WTC11 (cell line): ENCODE data around the gene LMBR1. TPM values are rescaled to one million over a fixed set of nuclear protein-coding genes. Genes with fewer than 3 reads are reported as not detected.

Source experiments
- ATAC-seq: fragments of 200-7000 bp; cut with Tn5 transposase; 2 replicates; pipeline ENCODE4 v1.10.0; 2021; ENCODE audit warnings: mild to moderate bottlenecking, moderate library complexity
- CTCF ChIA-PET: fragments of 300-600 bp; sonication (Branson Sonifier 250); formaldehyde crosslinking; loops from one replicate; lab custom pipeline; 2021; ENCODE audit warnings: antibody characterized with exemption; lab: Charles Lee
- POLR2A ChIA-PET: fragments of 350-600 bp; sonication (Branson Sonifier 250); formaldehyde crosslinking; loops from one replicate; lab custom pipeline; 2021; ENCODE audit warnings: antibody characterized with exemption; lab: Charles Lee
- DNase-seq: peaks from one replicate; pipeline ENCODE4 v3.0.0; 2021; ENCODE audit warnings: low spot score
- H3K27ac Mint-ChIP-seq: 2 replicates; pipeline ENCODE4 v1.8.0; 2021; ENCODE audit warnings: mixed read lengths
- H3K27me3 Mint-ChIP-seq: 2 replicates; pipeline ENCODE4 v1.8.0; 2021; ENCODE audit warnings: low read depth, mild to moderate bottlenecking, moderate library complexity, mixed read lengths
- H3K36me3 Mint-ChIP-seq: 2 replicates; pipeline ENCODE4 v1.8.0; 2021; ENCODE audit warnings: mixed read lengths
- H3K4me1 Mint-ChIP-seq: 2 replicates; pipeline ENCODE4 v1.8.0; 2022; ENCODE audit warnings: mixed read lengths
- H3K4me3 Mint-ChIP-seq: 2 replicates; pipeline ENCODE4 v1.8.0; 2021; ENCODE audit warnings: mild to moderate bottlenecking, moderate library complexity, mixed read lengths
- H3K9me3 Mint-ChIP-seq: 2 replicates; pipeline ENCODE4 v1.8.0; 2021; ENCODE audit warnings: mixed read lengths
- ATF1 ChIP-seq: sonication (generic); formaldehyde crosslinking; IDR thresholded peaks from 2 replicates; pipeline ENCODE4 v1.8.1; 2023; ENCODE audit warnings: mild to moderate bottlenecking, moderate library complexity, missing genetic modification reagents
- CREM ChIP-seq: sonication (generic); formaldehyde crosslinking; IDR thresholded peaks from 2 replicates; pipeline ENCODE4 v1.8.1; 2022; ENCODE audit warnings: mild to moderate bottlenecking, missing genetic modification reagents, moderate library complexity
- HMGA2 ChIP-seq: fragments of 250-450 bp; sonication (Bioruptor Pico); IDR thresholded peaks from 2 replicates; pipeline ENCODE4 v1.4.0; 2021; ENCODE audit warnings: mild to moderate bottlenecking, moderate library complexity
- RORB ChIP-seq: fragments of 250-450 bp; sonication (Bioruptor Pico); IDR thresholded peaks from 2 replicates; pipeline ENCODE4 v1.9.0; 2021; ENCODE audit warnings: mild to moderate bottlenecking
- TEAD4 ChIP-seq: sonication (generic); formaldehyde crosslinking; IDR thresholded peaks from 2 replicates; pipeline ENCODE4 v1.8.0; 2022; ENCODE audit warnings: mild to moderate bottlenecking, missing genetic modification reagents
- TP53 ChIP-seq: sonication (generic); formaldehyde crosslinking; IDR thresholded peaks from 2 replicates; pipeline ENCODE4 v1.8.1; 2023; ENCODE audit warnings: mild to moderate bottlenecking, missing genetic modification reagents
- total RNA-seq: library from RNA; stranded (reverse); gene quantifications from 3 replicates; pipeline ENCODE4 v1.2.3, GENCODE V29; 2021
- TF ChIP-seq, protein P1 (sequence below): sonication (generic); formaldehyde crosslinking; IDR thresholded peaks from 2 replicates; pipeline ENCODE4 v1.8.1; 2022; ENCODE audit warnings: low read depth, mild to moderate bottlenecking, moderate library complexity, missing genetic modification reagents, borderline replicate concordance
- TF ChIP-seq, protein P2 (sequence below): sonication (generic); formaldehyde crosslinking; conservative IDR thresholded peaks from 2 replicates; pipeline ENCODE4 v1.8.1; 2023; ENCODE audit warnings: mild to moderate bottlenecking, low read depth, missing genetic modification reagents, moderate library complexity
- TF ChIP-seq, protein P3 (sequence below): sonication (generic); formaldehyde crosslinking; IDR thresholded peaks from 2 replicates; pipeline ENCODE4 v1.8.1; 2023; ENCODE audit warnings: mild to moderate bottlenecking, moderate library complexity, missing genetic modification reagents
- TF ChIP-seq, protein P4 (sequence below): fragments of 250-450 bp; sonication (Bioruptor Pico); IDR thresholded peaks from 2 replicates; pipeline ENCODE4 v1.9.0; 2021; ENCODE audit warnings: mild to moderate bottlenecking, borderline replicate concordance
- TF ChIP-seq, protein P5 (sequence below): fragments of 200-600 bp; IDR thresholded peaks from 2 replicates; pipeline ENCODE4 v1.8.0; 2022; ENCODE audit warnings: antibody characterized with exemption
- TF ChIP-seq, protein P6 (sequence below): sonication (generic); formaldehyde crosslinking; IDR thresholded peaks from 2 replicates; pipeline ENCODE4 v1.8.1; 2023; ENCODE audit warnings: mild to moderate bottlenecking, missing genetic modification reagents
- TF ChIP-seq, protein P7 (sequence below): fragments of 250-450 bp; sonication (Bioruptor Pico); IDR thresholded peaks from 2 replicates; pipeline ENCODE4 v1.9.0; 2021; ENCODE audit warnings: mild to moderate bottlenecking

Gene LMBR1
- total RNA-seq, 1 experiment from 2014 or later, result 55.6 TPM

DNA sequence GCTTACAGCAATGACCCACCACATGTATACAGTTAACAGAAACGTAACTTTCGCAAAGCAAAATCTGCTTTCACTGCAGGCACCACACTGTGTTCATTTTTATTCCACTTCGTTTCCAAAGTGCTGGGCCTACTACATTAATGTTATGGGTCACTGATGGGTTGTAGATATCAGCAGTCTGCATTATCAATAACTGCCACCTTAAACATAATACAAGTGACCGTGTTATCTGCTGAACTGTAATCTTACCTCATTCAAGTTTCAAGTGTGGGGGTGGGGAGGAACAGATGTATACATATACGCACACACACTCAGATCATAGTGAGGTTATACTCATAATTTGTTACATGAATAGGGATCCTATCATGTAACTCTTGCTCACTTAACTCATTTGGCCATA is 231.3 kb downstream of the LMBR1 start:
- POLR2A ChIA-PET, result interaction anchor here (0.6 kb wide), 1 partner anchor 91 kb away, joined by 4 read pairs; no protein-coding TSS in a partner anchor
- CTCF ChIA-PET, result interaction anchor here (0.7 kb wide), 1 partner anchor 92 kb away, joined by 3 read pairs; no protein-coding TSS in a partner anchor
- peaks cover 23% of the 10 kb centered on the region for H3K4me1 Mint-ChIP-seq

DNA sequence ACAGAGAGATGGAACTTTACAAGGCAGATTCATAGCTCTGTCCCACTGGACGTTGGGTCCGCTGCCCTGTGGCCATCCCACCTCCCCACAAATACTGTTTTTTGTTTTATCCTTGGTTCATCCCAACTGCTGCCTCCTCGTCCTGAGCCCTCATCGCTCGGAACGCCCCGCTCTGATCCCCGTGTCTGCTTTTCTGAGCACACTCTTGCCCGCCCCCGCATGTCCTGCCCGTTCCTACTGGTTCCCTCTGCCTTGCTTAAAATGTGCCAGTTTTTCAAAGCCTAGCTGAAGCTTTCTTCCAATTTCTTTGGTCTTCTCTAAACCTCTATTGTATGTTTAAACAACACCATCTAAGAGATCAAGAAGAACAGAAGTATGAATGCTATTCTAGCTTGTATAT is 233.0 kb downstream of the LMBR1 start:
- Mint-ChIP-seq H3K27me3 (no peaks in the 10 kb centered on the region), H3K36me3 (no peaks in the 10 kb centered on the region), H3K9me3 (no peaks in the 10 kb centered on the region), H3K4me3 (no peak overlapping the region), H3K4me1 (peaks cover 6% of the 10 kb centered on the region), H3K27ac (peak overlapping the region; percentile 25; the same call in 1 of the 2 replicates)
- POLR2A ChIA-PET, result no interaction called here
- CTCF ChIA-PET, result interaction anchor here (2.1 kb wide), 1 partner anchor 10 kb away, joined by 8 read pairs; no protein-coding TSS in a partner anchor
- ATAC-seq (peak; percentile 58), DNase-seq (no peak)
- TF ChIP-seq RORB (CRISPR knock-in tag) (no peak), TP53 (CRISPR knock-in tag) (no peak), TEAD4 (CRISPR knock-in tag) (no peak), ATF1 (CRISPR knock-in tag) (no peak), HMGA2 (CRISPR knock-in tag) (no peak), CREM (CRISPR knock-in tag) (no peak)
- TF ChIP-seq, protein P1, sequence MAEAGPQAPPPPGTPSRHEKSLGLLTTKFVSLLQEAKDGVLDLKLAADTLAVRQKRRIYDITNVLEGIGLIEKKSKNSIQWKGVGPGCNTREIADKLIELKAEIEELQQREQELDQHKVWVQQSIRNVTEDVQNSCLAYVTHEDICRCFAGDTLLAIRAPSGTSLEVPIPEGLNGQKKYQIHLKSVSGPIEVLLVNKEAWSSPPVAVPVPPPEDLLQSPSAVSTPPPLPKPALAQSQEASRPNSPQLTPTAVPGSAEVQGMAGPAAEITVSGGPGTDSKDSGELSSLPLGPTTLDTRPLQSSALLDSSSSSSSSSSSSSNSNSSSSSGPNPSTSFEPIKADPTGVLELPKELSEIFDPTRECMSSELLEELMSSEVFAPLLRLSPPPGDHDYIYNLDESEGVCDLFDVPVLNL (CRISPR knock-in tag), result no peak
- TF ChIP-seq, protein P2, sequence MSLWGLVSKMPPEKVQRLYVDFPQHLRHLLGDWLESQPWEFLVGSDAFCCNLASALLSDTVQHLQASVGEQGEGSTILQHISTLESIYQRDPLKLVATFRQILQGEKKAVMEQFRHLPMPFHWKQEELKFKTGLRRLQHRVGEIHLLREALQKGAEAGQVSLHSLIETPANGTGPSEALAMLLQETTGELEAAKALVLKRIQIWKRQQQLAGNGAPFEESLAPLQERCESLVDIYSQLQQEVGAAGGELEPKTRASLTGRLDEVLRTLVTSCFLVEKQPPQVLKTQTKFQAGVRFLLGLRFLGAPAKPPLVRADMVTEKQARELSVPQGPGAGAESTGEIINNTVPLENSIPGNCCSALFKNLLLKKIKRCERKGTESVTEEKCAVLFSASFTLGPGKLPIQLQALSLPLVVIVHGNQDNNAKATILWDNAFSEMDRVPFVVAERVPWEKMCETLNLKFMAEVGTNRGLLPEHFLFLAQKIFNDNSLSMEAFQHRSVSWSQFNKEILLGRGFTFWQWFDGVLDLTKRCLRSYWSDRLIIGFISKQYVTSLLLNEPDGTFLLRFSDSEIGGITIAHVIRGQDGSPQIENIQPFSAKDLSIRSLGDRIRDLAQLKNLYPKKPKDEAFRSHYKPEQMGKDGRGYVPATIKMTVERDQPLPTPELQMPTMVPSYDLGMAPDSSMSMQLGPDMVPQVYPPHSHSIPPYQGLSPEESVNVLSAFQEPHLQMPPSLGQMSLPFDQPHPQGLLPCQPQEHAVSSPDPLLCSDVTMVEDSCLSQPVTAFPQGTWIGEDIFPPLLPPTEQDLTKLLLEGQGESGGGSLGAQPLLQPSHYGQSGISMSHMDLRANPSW, result no peak
- TF ChIP-seq, protein P3, sequence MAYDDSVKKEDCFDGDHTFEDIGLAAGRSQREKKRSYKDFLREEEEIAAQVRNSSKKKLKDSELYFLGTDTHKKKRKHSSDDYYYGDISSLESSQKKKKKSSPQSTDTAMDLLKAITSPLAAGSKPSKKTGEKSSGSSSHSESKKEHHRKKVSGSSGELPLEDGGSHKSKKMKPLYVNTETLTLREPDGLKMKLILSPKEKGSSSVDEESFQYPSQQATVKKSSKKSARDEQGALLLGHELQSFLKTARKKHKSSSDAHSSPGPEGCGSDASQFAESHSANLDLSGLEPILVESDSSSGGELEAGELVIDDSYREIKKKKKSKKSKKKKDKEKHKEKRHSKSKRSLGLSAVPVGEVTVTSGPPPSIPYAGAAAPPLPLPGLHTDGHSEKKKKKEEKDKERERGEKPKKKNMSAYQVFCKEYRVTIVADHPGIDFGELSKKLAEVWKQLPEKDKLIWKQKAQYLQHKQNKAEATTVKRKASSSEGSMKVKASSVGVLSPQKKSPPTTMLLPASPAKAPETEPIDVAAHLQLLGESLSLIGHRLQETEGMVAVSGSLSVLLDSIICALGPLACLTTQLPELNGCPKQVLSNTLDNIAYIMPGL, result no peak
- TF ChIP-seq, protein P4, sequence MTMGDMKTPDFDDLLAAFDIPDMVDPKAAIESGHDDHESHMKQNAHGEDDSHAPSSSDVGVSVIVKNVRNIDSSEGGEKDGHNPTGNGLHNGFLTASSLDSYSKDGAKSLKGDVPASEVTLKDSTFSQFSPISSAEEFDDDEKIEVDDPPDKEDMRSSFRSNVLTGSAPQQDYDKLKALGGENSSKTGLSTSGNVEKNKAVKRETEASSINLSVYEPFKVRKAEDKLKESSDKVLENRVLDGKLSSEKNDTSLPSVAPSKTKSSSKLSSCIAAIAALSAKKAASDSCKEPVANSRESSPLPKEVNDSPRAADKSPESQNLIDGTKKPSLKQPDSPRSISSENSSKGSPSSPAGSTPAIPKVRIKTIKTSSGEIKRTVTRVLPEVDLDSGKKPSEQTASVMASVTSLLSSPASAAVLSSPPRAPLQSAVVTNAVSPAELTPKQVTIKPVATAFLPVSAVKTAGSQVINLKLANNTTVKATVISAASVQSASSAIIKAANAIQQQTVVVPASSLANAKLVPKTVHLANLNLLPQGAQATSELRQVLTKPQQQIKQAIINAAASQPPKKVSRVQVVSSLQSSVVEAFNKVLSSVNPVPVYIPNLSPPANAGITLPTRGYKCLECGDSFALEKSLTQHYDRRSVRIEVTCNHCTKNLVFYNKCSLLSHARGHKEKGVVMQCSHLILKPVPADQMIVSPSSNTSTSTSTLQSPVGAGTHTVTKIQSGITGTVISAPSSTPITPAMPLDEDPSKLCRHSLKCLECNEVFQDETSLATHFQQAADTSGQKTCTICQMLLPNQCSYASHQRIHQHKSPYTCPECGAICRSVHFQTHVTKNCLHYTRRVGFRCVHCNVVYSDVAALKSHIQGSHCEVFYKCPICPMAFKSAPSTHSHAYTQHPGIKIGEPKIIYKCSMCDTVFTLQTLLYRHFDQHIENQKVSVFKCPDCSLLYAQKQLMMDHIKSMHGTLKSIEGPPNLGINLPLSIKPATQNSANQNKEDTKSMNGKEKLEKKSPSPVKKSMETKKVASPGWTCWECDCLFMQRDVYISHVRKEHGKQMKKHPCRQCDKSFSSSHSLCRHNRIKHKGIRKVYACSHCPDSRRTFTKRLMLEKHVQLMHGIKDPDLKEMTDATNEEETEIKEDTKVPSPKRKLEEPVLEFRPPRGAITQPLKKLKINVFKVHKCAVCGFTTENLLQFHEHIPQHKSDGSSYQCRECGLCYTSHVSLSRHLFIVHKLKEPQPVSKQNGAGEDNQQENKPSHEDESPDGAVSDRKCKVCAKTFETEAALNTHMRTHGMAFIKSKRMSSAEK (CRISPR knock-in tag), result no peak
- TF ChIP-seq, protein P5, sequence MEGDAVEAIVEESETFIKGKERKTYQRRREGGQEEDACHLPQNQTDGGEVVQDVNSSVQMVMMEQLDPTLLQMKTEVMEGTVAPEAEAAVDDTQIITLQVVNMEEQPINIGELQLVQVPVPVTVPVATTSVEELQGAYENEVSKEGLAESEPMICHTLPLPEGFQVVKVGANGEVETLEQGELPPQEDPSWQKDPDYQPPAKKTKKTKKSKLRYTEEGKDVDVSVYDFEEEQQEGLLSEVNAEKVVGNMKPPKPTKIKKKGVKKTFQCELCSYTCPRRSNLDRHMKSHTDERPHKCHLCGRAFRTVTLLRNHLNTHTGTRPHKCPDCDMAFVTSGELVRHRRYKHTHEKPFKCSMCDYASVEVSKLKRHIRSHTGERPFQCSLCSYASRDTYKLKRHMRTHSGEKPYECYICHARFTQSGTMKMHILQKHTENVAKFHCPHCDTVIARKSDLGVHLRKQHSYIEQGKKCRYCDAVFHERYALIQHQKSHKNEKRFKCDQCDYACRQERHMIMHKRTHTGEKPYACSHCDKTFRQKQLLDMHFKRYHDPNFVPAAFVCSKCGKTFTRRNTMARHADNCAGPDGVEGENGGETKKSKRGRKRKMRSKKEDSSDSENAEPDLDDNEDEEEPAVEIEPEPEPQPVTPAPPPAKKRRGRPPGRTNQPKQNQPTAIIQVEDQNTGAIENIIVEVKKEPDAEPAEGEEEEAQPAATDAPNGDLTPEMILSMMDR, result no peak
- TF ChIP-seq, protein P6, sequence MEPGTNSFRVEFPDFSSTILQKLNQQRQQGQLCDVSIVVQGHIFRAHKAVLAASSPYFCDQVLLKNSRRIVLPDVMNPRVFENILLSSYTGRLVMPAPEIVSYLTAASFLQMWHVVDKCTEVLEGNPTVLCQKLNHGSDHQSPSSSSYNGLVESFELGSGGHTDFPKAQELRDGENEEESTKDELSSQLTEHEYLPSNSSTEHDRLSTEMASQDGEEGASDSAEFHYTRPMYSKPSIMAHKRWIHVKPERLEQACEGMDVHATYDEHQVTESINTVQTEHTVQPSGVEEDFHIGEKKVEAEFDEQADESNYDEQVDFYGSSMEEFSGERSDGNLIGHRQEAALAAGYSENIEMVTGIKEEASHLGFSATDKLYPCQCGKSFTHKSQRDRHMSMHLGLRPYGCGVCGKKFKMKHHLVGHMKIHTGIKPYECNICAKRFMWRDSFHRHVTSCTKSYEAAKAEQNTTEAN (CRISPR knock-in tag), result no peak

More for the DNA sequence above, 231.3 kb downstream of the LMBR1 start:
- no peaks in the 10 kb centered on the region for H3K9me3 Mint-ChIP-seq
- H3K4me3 Mint-ChIP-seq, result no peak overlapping the region
- H3K36me3 Mint-ChIP-seq, result no peaks in the 10 kb centered on the region
- DNase-seq, result no peak
- ATAC-seq, result no peak
- peaks cover 5% of the 10 kb centered on the region; the same call in 1 of the 2 replicates for H3K27me3 Mint-ChIP-seq
- H3K27ac Mint-ChIP-seq, result no peak overlapping the region
- TF ChIP-seq, protein P7, sequence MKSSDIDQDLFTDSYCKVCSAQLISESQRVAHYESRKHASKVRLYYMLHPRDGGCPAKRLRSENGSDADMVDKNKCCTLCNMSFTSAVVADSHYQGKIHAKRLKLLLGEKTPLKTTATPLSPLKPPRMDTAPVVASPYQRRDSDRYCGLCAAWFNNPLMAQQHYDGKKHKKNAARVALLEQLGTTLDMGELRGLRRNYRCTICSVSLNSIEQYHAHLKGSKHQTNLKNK (CRISPR knock-in tag), result no peak
- TF ChIP-seq, protein P2, result no peak
